ENCODE results near the gene FAM81B. TPM values are rescaled to one million over a fixed set of nuclear protein-coding genes. Genes with fewer than 3 reads are reported as not detected.

FAM81B gene
- total and polyA plus RNA-seq, 2 of the 4 experiments (the other 2 are of a cell fraction) = not detected

DNA sequence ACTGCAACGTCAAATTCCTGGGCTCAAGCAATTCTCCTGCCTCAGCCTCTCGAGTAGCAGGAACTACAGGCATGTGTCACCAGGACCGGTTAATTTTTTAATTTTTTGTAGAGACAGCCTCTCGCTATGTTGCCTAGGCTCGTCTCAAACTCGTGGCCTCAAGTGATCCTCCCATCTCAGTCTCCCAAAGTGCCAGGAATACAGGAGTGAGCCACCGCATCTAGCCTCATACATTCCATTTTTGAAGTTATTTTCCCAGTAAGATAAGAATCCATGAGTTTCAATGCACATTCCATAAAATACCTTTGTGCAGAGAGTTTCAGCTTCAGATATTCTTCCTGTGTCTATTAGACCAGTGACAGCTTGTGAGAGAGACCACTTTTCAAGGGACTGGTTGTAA, 93.3 kb downstream of the FAM81B start:
- Histone ChIP-seq H2AK5ac (ENCODE audit: low read depth, low read length) (no peak overlapping the region), H3K18ac (ENCODE audit: low read depth, low read length) (no peak overlapping the region), H2BK20ac (ENCODE audit: low read depth, low read length) (no peak overlapping the region), H3K27ac (ENCODE audit: insufficient read depth, low read length) (no peak overlapping the region), H3K79me1 (ENCODE audit: low read depth in 1 of 2, low read length in 2 of 2) (peaks cover 14 to 20% of the 10 kb centered on the region in 2 experiments), H2BK15ac (ENCODE audit: low read depth, low read length) (no peak overlapping the region), H4K5ac (ENCODE audit: low read depth, low read length) (no peak overlapping the region), H2BK120ac (ENCODE audit: low read depth, low read length) (no peak overlapping the region), H2BK5ac (ENCODE audit: low read depth, low read length, poor library complexity, severe bottlenecking) (no peak overlapping the region), H3K36me3 (ENCODE audit: control insufficient read depth, insufficient read depth, low read length) (peaks cover 34% of the 10 kb centered on the region), H4K8ac (ENCODE audit: low read depth in 2 of 2, low read length in 2 of 2) (no peak overlapping the region), H3K14ac (replicated peaks; ENCODE audit: low read depth, low read length) (no peak overlapping the region), H3K9me3 (ENCODE audit: control insufficient read depth, insufficient read depth, low read length) (peaks cover 6% of the 10 kb centered on the region), H3K4ac (ENCODE audit: low read depth, low read length) (no peak overlapping the region), H3K27me3 (ENCODE audit: control insufficient read depth, insufficient read depth, low read length) (no peaks in the 10 kb centered on the region), H2AFZ (replicated peaks; ENCODE audit: low read length, poor library complexity) (no peak overlapping the region), H3K9me1 (ENCODE audit: insufficient read depth, low read length) (no peaks in the 10 kb centered on the region), H2AK9ac (replicated peaks; ENCODE audit: low read depth, low read length, poor library complexity) (no peak overlapping the region), H4K91ac (ENCODE audit: insufficient read depth, low read depth, low read length) (no peak overlapping the region), H3K9ac (ENCODE audit: low read depth, low read length) (no peak overlapping the region), H3K23ac (ENCODE audit: low read depth, low read length) (no peak overlapping the region), H3K4me2 (ENCODE audit: low read depth, low read length) (no peak overlapping the region), H3K4me3 (ENCODE audit: insufficient read depth, low read depth, low read length) (no peak overlapping the region), H4K20me1 (ENCODE audit: insufficient read depth, low read length) (no peaks in the 10 kb centered on the region), H3K4me1 (ENCODE audit: control insufficient read depth, insufficient read depth, low read length) (no peaks in the 10 kb centered on the region), H3K56ac (ENCODE audit: extremely low read depth, insufficient read depth, low read length) (no peak overlapping the region)
- intact Hi-C loops (cut with micrococcal nuclease) = no loop called here
- WGBS, 2 experiments (ENCODE audit: extremely low coverage in 2 of 2, insufficient read length in 1 of 2) = 97% methylated on average over 5 of the region's 7 CpGs; no CpG with 5 or more reads in 1 of the 2 experiments
- ChIA-PET POLR2A (ENCODE audit: unreplicated experiment) (no interaction called here), CTCF (no interaction called here)
- TF ChIP-seq CEBPB (IDR thresholded peaks at IDR 0.05; ENCODE audit: low read depth, low read length) (no peak), SMC3 (IDR thresholded peaks at IDR 0.05; ENCODE audit: low read depth, low read length) (no peak), FOS (IDR thresholded peaks at IDR 0.05; ENCODE audit: low read depth, low read length) (no peak), POLR2A (IDR thresholded peaks at IDR 0.05; ENCODE audit: low read depth, low read length) (no peak)
- BruUV-seq (replicated peaks) = no TSS peak
- dilution Hi-C loops (cut with HindIII; ENCODE audit: low sequenced_read_pairs, unreplicated experiment) = no loop called here
- in situ Hi-C loops (cut with MboI; ENCODE audit: low sequenced_read_pairs) = no loop called here
- DNase-seq (no peak), ATAC-seq (ENCODE audit: low read depth) (no peak)

Data from IMR-90 (cell line).